ENCODE measurements around the gene TMEM134. TPM values are rescaled to one million over a fixed set of nuclear protein-coding genes. Genes with fewer than 3 reads are reported as not detected.

TMEM134 gene
- total RNA-seq, 1 donor from 2014 or later, result 62.2 TPM

GRCh38 chr11:67423891-67424613, 45.0 kb downstream of the TMEM134 start:
- no peak for DNase-seq (ENCODE audit: low read depth)

GRCh38 chr11:67423466-67423865, 45.6 kb downstream of the TMEM134 start:
- DNase-seq (ENCODE audit: low read depth), result no peak

GRCh38 chr11:67422891-67423290, 46.2 kb downstream of the TMEM134 start:
- DNase-seq (ENCODE audit: low read depth), result no peak

- no peak for DNase-seq (ENCODE audit: low read depth)
These were observed 47.5 kb downstream of the TMEM134 start for GRCh38 chr11:67421430-67422031.

- DNase-seq (ENCODE audit: low read depth), result peak; percentile 94
These were observed 48.2 kb downstream of the TMEM134 start for GRCh38 chr11:67420646-67421429.

- no peak for DNase-seq (ENCODE audit: low read depth)
These were observed 48.9 kb downstream of the TMEM134 start for GRCh38 chr11:67420147-67420645.

- no peak for DNase-seq (ENCODE audit: low read depth)
These were observed 49.6 kb downstream of the TMEM134 start for GRCh38 chr11:67419325-67420049.

GRCh38 chr11:67418476-67419281, 50.4 kb downstream of the TMEM134 start:
- DNase-seq (ENCODE audit: low read depth), result peak; percentile 97

GRCh38 chr11:67417425-67417824, 51.6 kb downstream of the TMEM134 start:
- DNase-seq (ENCODE audit: low read depth), result no peak

- peak; percentile 60 for DNase-seq (ENCODE audit: low read depth)
These were observed 52.4 kb downstream of the TMEM134 start for GRCh38 chr11:67416416-67417335.

GRCh38 chr11:67415501-67416304, 53.3 kb downstream of the TMEM134 start, which contains the start of gene CARNS1:
Gene CARNS1, plus strand, starts transcription at chr11:67415678. Its CDS starts 522 bp downstream, at chr11:67416200.
- DNase-seq (ENCODE audit: low read depth), result peak; percentile 50

GRCh38 chr11:67413266-67413849, 55.7 kb downstream of the TMEM134 start:
- no peak for DNase-seq (ENCODE audit: low read depth)

- no peak for DNase-seq (ENCODE audit: low read depth)
These were observed 56.4 kb downstream of the TMEM134 start for GRCh38 chr11:67412495-67413179.

- DNase-seq (ENCODE audit: low read depth), result no peak
These were observed 57.3 kb downstream of the TMEM134 start for GRCh38 chr11:67411785-67412152.
